Measurements from ENCODE around the gene EID3. TPM values are rescaled to one million over a fixed set of nuclear protein-coding genes. Genes with fewer than 3 reads are reported as not detected.

Gene EID3
- total RNA-seq, 1 experiment from 2014 or later: 3.0 TPM

DNA sequence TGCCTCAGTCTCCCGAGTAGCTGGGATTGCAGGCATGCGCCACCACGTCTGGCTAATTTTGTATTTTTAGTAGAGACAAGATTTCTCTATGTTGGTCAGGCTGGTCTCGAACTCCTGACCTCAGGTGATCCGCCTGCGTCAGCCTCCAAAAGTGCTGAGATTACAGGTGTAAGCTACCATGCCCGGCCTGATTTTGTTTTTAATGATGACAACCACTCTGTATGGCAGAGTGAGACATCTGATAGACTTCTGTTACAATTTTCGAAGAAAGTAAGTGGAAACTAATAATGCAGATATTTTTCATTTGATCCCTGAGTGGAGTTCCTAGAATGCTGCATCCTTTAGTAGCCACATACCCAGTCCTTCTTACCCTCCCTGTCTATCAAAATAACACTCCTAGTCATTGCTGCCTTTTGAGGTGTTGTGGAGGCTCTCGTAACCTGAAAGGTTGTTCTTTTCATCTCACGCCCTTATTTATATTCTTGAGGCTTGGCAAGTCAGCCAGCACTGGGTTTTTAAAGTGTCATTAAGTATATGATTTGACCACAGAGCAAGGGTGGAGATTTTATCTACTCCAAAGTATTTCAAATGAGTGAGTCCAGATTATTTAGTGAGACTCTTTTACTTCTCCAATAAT, 5.9 kb upstream of the EID3 start (continued):
- TF ChIP-seq EZH2phosphoT487 (IDR thresholded peaks at IDR 0.05; ENCODE audit: borderline replicate concordance) (no peak), ZFX (IDR thresholded peaks at IDR 0.05) (no peak), POLR2A (IDR thresholded peaks at IDR 0.05; ENCODE audit: borderline replicate concordance, extremely low read depth, insufficient read depth, insufficient read length) (no peak), RAD21 (IDR thresholded peaks at IDR 0.05; ENCODE audit: low read depth) (no peak), EZH2 (IDR thresholded peaks at IDR 0.05) (no peak)
- TF ChIP-seq, protein P1, sequence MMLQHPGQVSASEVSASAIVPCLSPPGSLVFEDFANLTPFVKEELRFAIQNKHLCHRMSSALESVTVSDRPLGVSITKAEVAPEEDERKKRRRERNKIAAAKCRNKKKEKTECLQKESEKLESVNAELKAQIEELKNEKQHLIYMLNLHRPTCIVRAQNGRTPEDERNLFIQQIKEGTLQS (IDR thresholded peaks at IDR 0.05): no peak

DNA sequence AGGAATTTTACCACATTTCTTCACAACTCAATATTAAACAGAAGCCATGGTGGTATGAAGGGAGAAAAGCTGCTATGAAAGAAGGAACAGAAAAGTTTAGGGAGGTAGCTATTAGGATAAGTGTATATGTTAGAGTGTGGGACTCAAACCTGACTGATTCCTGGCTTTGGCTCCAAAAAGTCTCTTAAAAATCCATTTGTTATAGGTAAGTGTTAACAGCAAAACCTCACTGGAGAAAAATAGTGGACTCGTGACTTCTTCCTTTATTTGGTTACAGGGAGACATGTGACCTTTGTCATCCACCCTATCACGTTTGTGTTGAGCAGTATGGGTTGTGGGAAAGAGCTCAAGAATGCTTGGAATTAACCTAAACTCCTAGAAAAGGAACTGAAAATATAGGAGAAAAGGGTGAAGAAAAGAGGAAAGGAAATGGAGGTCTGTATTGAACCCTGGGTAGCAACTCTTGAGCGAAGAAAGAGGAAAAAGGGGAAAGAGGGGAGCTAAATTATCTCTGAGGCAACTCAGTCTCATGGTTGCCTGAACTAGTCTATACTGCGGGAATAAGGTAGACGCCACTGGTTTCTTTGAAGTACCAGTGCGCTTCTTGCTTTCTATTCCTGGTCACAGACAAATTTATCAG, 3.6 kb upstream of the EID3 start:
- DNase-seq (ENCODE audit: low read depth, low spot score) (no peak), ATAC-seq (0 out of 2 replicates have a peak, but pooled peaks have one; percentile 28)
- no peak overlapping the region for H3K4me2 ChIP-seq (ENCODE audit: low read length)
- H3K4me1 ChIP-seq (ENCODE audit: control insufficient read depth in 1 of 2, insufficient read depth in 2 of 2, low read length in 2 of 2): peaks cover 7 to 47% of the 10 kb centered on the region in 2 experiments; a peak in 3 of 4 replicates
- no peaks in the 10 kb centered on the region for H3K27me3 ChIP-seq (ENCODE audit: insufficient read depth, low read length)
- intact Hi-C loops (cut with micrococcal nuclease): no loop called here
- no peaks in the 10 kb centered on the region for H3K9me3 ChIP-seq (ENCODE audit: control insufficient read depth in 1 of 2, insufficient read depth in 1 of 2, low read depth in 1 of 2, low read length in 2 of 2)
- RAD21 ChIA-PET (ENCODE audit: low non-redundant PET in 1 of 2, low total read pairs in 2 of 2, uncharacterized antibody in 2 of 2, unreplicated experiment in 2 of 2): no interaction called here
- no peak overlapping the region for H3K9ac ChIP-seq (ENCODE audit: low read length)
- peaks cover 100% of the 10 kb centered on the region for H3K79me2 ChIP-seq (ENCODE audit: insufficient read depth, low read length)
- H4K20me1 ChIP-seq (ENCODE audit: insufficient read depth): peaks cover 65% of the 10 kb centered on the region; the same call in 1 of the 2 replicates
- POLR2A ChIA-PET: interaction anchor here (3.3 kb wide), 1 partner anchor 12 kb away, joined by 11 read pairs; no protein-coding TSS in a partner anchor
- H2AFZ ChIP-seq (ENCODE audit: low read depth, low read length, poor library complexity, severe bottlenecking): no peak overlapping the region
- no peak overlapping the region for H3K4me3 ChIP-seq (replicated peaks in 1 of 2; ENCODE audit: low read depth in 1 of 2, low read length in 2 of 2)
- CTCF ChIA-PET: no interaction called here
- H3K27ac ChIP-seq (ENCODE audit: low read depth, low read length): no peak overlapping the region
- BruUV-seq (replicated peaks): no TSS peak
- H3K9me2 ChIP-seq (ENCODE audit: insufficient read depth): no peaks in the 10 kb centered on the region
- H3K36me3 ChIP-seq (ENCODE audit: control insufficient read depth in 1 of 2, insufficient read depth in 2 of 2, low read length in 2 of 2): peaks cover 19 to 65% of the 10 kb centered on the region in 2 experiments
- peak; percentile 39; the same call in 1 of the 2 replicates for TF ChIP-seq SIN3A (IDR thresholded peaks at IDR 0.05; ENCODE audit: low read depth)
- TF ChIP-seq, protein P2, sequence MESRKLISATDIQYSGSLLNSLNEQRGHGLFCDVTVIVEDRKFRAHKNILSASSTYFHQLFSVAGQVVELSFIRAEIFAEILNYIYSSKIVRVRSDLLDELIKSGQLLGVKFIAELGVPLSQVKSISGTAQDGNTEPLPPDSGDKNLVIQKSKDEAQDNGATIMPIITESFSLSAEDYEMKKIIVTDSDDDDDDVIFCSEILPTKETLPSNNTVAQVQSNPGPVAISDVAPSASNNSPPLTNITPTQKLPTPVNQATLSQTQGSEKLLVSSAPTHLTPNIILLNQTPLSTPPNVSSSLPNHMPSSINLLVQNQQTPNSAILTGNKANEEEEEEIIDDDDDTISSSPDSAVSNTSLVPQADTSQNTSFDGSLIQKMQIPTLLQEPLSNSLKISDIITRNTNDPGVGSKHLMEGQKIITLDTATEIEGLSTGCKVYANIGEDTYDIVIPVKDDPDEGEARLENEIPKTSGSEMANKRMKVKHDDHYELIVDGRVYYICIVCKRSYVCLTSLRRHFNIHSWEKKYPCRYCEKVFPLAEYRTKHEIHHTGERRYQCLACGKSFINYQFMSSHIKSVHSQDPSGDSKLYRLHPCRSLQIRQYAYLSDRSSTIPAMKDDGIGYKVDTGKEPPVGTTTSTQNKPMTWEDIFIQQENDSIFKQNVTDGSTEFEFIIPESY (IDR thresholded peaks at IDR 0.05; ENCODE audit: extremely low read depth, insufficient replicate concordance, low read length): no peak
